IMR-90 (cell line): ENCODE results near the gene KCNMA1. TPM values are rescaled to one million over a fixed set of nuclear protein-coding genes. Genes with fewer than 3 reads are reported as not detected.
A peak's percentile ranks its signal among the peaks of the same experiment; 100 is the strongest.

Source experiments
- ATAC-seq: fragments of 200-7000 bp; cut with Tn5 transposase; 2 replicates; pipeline ENCODE4 v1.9.1; 2020; ENCODE audit warnings: low read depth, mild to moderate bottlenecking, moderate library complexity
- BruUV-seq: library from RNA; stranded (reverse); fragments of 400-500 nt; replicated peaks from 2 replicates; lab custom pipeline; 2021; lab: Mats Ljungman, UMichigan
- CTCF ChIA-PET: fragments of 300-600 bp; formaldehyde crosslinking; extraction: SDS; loops from one replicate; lab custom pipeline; 2021; ENCODE audit warnings: antibody characterized with exemption; lab: Yijun Ruan, JAX
- POLR2A ChIA-PET: fragments of 300-600 bp; sonication (Branson Sonifier 250); formaldehyde crosslinking; loops from one replicate; lab custom pipeline; 2022; ENCODE audit warnings: antibody characterized with exemption; ENCODE audit not compliant: unreplicated experiment; lab: Charles Lee
- DNase-seq: peaks from one replicate; pipeline ENCODE4 v3.0.0; 2013
- H2AFZ ChIP-seq: replicated peaks from 2 replicates; pipeline ENCODE3; 2013; ENCODE audit warnings: low read length, mild to moderate bottlenecking; ENCODE audit not compliant: poor library complexity
- H2AK5ac ChIP-seq: 2 replicates; pipeline ENCODE4 v1.6.1; 2013; ENCODE audit warnings: low read depth, low read length, inconsistent platforms
- H2AK9ac ChIP-seq: replicated peaks from 2 replicates; pipeline ENCODE3; 2013; ENCODE audit warnings: mild to moderate bottlenecking, low read depth, low read length, moderate library complexity; ENCODE audit not compliant: poor library complexity
- H2BK120ac ChIP-seq: 2 replicates; pipeline ENCODE4 v1.6.1; 2013; ENCODE audit warnings: low read depth, low read length, inconsistent platforms
- H2BK15ac ChIP-seq: 3 replicates; pipeline ENCODE4 v1.6.1; 2013; ENCODE audit warnings: low read depth, low read length, inconsistent platforms
- H2BK20ac ChIP-seq: 2 replicates; pipeline ENCODE4 v1.6.1; 2013; ENCODE audit warnings: low read depth, mild to moderate bottlenecking, inconsistent platforms, low read length, moderate library complexity
- H2BK5ac ChIP-seq: 2 replicates; pipeline ENCODE4 v1.6.1; 2013; ENCODE audit warnings: mild to moderate bottlenecking, low read depth, low read length, inconsistent platforms; ENCODE audit not compliant: poor library complexity, severe bottlenecking
- H3K14ac ChIP-seq: replicated peaks from 2 replicates; pipeline ENCODE4 v1.6.1; 2013; ENCODE audit warnings: low read depth, low read length, inconsistent platforms
- H3K18ac ChIP-seq: 2 replicates; pipeline ENCODE4 v1.6.1; 2013; ENCODE audit warnings: low read depth, low read length, control low read depth
- H3K23ac ChIP-seq: 2 replicates; pipeline ENCODE4 v1.6.1; 2013; ENCODE audit warnings: low read depth, low read length, inconsistent platforms
- H3K27ac ChIP-seq: 2 replicates; pipeline ENCODE4 v1.5.1; 2013; ENCODE audit warnings: mild to moderate bottlenecking, control low read depth, low read length; ENCODE audit not compliant: insufficient read depth
- H3K27me3 ChIP-seq: 2 replicates; pipeline ENCODE4 v1.6.1; 2013; ENCODE audit warnings: low read length; ENCODE audit not compliant: control insufficient read depth, insufficient read depth
- H3K36me3 ChIP-seq: 2 replicates; pipeline ENCODE4 v1.6.1; 2013; ENCODE audit warnings: low read length, mixed read lengths; ENCODE audit not compliant: control insufficient read depth, insufficient read depth
- H3K4ac ChIP-seq: 2 replicates; pipeline ENCODE4 v1.6.1; 2013; ENCODE audit warnings: low read depth, low read length, inconsistent platforms
- H3K4me1 ChIP-seq: 2 replicates; pipeline ENCODE4 v1.6.1; 2013; ENCODE audit warnings: low read length, mixed read lengths; ENCODE audit not compliant: control insufficient read depth, insufficient read depth
- H3K4me2 ChIP-seq: 2 replicates; pipeline ENCODE4 v1.6.1; 2013; ENCODE audit warnings: low read depth, mild to moderate bottlenecking, control low read depth, low read length, moderate library complexity
- H3K4me3 ChIP-seq: 2 replicates; pipeline ENCODE4 v1.5.1; 2013; ENCODE audit warnings: low read depth, mild to moderate bottlenecking, control low read depth, low read length, moderate library complexity; ENCODE audit not compliant: insufficient read depth
- H3K56ac ChIP-seq: 2 replicates; pipeline ENCODE4 v1.6.1; 2013; ENCODE audit warnings: low read length, inconsistent platforms; ENCODE audit not compliant: insufficient read depth; ENCODE audit errors: extremely low read depth
- H3K79me1 ChIP-seq, 2 experiments: 2 replicates each; pipeline ENCODE4 v1.6.1; 2013; ENCODE audit warnings: low read length in 2 of 2, inconsistent platforms in 1 of 2, low read depth in 1 of 2
- H3K9ac ChIP-seq: 2 replicates; pipeline ENCODE4 v1.6.1; 2013; ENCODE audit warnings: low read depth, low read length, control low read depth
- H3K9me1 ChIP-seq: 2 replicates; pipeline ENCODE4 v1.6.1; 2013; ENCODE audit warnings: low read length, inconsistent platforms; ENCODE audit not compliant: insufficient read depth
- H3K9me3 ChIP-seq: 2 replicates; pipeline ENCODE4 v1.6.1; 2013; ENCODE audit warnings: low read length; ENCODE audit not compliant: control insufficient read depth, insufficient read depth
- H4K20me1 ChIP-seq: 2 replicates; pipeline ENCODE4 v1.6.1; 2013; ENCODE audit warnings: low read length, inconsistent platforms; ENCODE audit not compliant: insufficient read depth
- H4K5ac ChIP-seq: 2 replicates; pipeline ENCODE4 v1.6.1; 2013; ENCODE audit warnings: mild to moderate bottlenecking, low read depth, low read length, control low read depth
- H4K8ac ChIP-seq, 2 experiments: 2 replicates each; pipeline ENCODE4 v1.6.1; 2013; ENCODE audit warnings: low read depth in 2 of 2, low read length in 2 of 2, control low read depth in 1 of 2, inconsistent platforms in 1 of 2
- H4K91ac ChIP-seq: 2 replicates; pipeline ENCODE4 v1.6.1; 2013; ENCODE audit warnings: low read depth, low read length, inconsistent platforms; ENCODE audit not compliant: insufficient read depth
- MAZ ChIP-seq: IDR thresholded peaks from 2 replicates; pipeline ENCODE4 v1.6.1; 2012; ENCODE audit warnings: low read depth, mild to moderate bottlenecking, low read length, improper control_type of control experiment, moderate library complexity, borderline replicate concordance
- RFX5 ChIP-seq: IDR thresholded peaks from 2 replicates; pipeline ENCODE4 v1.8.0; 2012; ENCODE audit warnings: low read depth, mild to moderate bottlenecking, low read length, moderate library complexity
- SMC3 ChIP-seq: fragments of 150-350 bp; IDR thresholded peaks from 2 replicates; pipeline ENCODE4 v1.6.1; 2016; ENCODE audit warnings: low read depth, mild to moderate bottlenecking, antibody characterized with exemption, low read length, moderate library complexity
- WGBS, 2 experiments: methylation state at CpG; one replicate each; pipeline versions ENCODE4 v1.1.5 to v1.1.7; 2013; ENCODE audit warnings: missing lambda C conversion rate in 2 of 2; ENCODE audit not compliant: insufficient read length in 1 of 2; ENCODE audit errors: extremely low coverage in 2 of 2; 5-methylcytosine and 5-hydroxymethylcytosine counted together
- dilution Hi-C: fragments of 300-500 bp; cut with HindIII; formaldehyde crosslinking; loops from one replicate; pipeline ENCODE4 v1.14.3; 2018; ENCODE audit warnings: low sequenced_read_pairs; ENCODE audit not compliant: unreplicated experiment
- in situ Hi-C: fragments of 300-500 bp; cut with MboI; formaldehyde crosslinking; loops from 3 replicates; pipeline ENCODE4 v1.14.3; 2019; ENCODE audit warnings: low sequenced_read_pairs, inconsistent platforms, mixed read lengths
- intact Hi-C: fragments of 100-400 bp; cut with micrococcal nuclease; formaldehyde crosslinking; loops from 2 replicates; pipeline ENCODE4 v1.10.0; 2022
- polyA plus RNA-seq, 3 experiments: library from polyadenylated mRNA; depleted of rRNA; stranded (reverse); fragments of >200 nt; gene quantifications; 2 replicates each; pipeline ENCODE4 v1.2.3, GENCODE V29; 2012; ENCODE audit warnings: low replicate concordance in 1 of 3
- total RNA-seq: library from RNA; depleted of rRNA; stranded (reverse); fragments of >200 nt; gene quantifications from 2 replicates; pipeline ENCODE4 v1.2.3, GENCODE V29; 2012

KCNMA1 gene
- total and polyA plus RNA-seq, 2 of the 4 experiments (the other 2 are of a cell fraction): 25.6 to 29.6 TPM

GRCh38 chr10:77564731-77565589 is 72.6 kb downstream of the KCNMA1 start:
- dilution Hi-C loops: no loop called here
- peak overlapping the region; percentile 26; the same call in 1 of the 3 replicates for H2BK15ac ChIP-seq
- H2AK9ac ChIP-seq: peak overlapping the region; percentile 85
- peak overlapping the region; percentile 77 for H2AK5ac ChIP-seq
- H3K9me1 ChIP-seq: peaks cover 26% of the 10 kb centered on the region
- H3K9ac ChIP-seq: no peak overlapping the region
- H3K4ac ChIP-seq: peak overlapping the region; percentile 73
- H2BK5ac ChIP-seq: no peak overlapping the region
- in situ Hi-C loops: no loop called here
- H4K20me1 ChIP-seq: no peaks in the 10 kb centered on the region
- TF ChIP-seq RFX5: no peak
- no peak for TF ChIP-seq MAZ
- TF ChIP-seq SMC3: 0 out of 2 replicates have a peak, but pooled peaks have one; percentile 6
- intact Hi-C loops: no loop called here
- H3K56ac ChIP-seq: no peak overlapping the region
- ATAC-seq (peak; percentile 85), DNase-seq (peak; percentile 33)
- peak overlapping the region; percentile 81 for H2AFZ ChIP-seq
- H4K5ac ChIP-seq: no peak overlapping the region
- peak overlapping the region in 1 of 2 experiments; percentile 48; a peak in 1 of 4 replicates for H4K8ac ChIP-seq
- peak overlapping the region; percentile 33; the same call in 1 of the 2 replicates for H3K18ac ChIP-seq
- no peaks in the 10 kb centered on the region for H3K9me3 ChIP-seq
- no TSS peak for BruUV-seq
- H3K4me2 ChIP-seq: peak overlapping the region; percentile 53
- H3K4me3 ChIP-seq: no peak overlapping the region
- peaks cover 14% of the 10 kb centered on the region for H3K4me1 ChIP-seq
- H3K27ac ChIP-seq: 0 out of 2 replicates have a peak overlapping the region, but pooled peaks have one; percentile 10
- H2BK120ac ChIP-seq: peak overlapping the region; percentile 88
- H4K91ac ChIP-seq: peak overlapping the region; percentile 37; the same call in 1 of the 2 replicates
- CTCF ChIA-PET: interaction anchor here (0.6 kb wide), 1 partner anchor 13 kb away, joined by 3 read pairs; no protein-coding TSS in a partner anchor
- peak overlapping the region; percentile 57 for H2BK20ac ChIP-seq
- no peaks in the 10 kb centered on the region for H3K36me3 ChIP-seq
- peak overlapping the region; percentile 72 for H3K23ac ChIP-seq
- POLR2A ChIA-PET: interaction anchor here (0.6 kb wide), 1 partner anchor 923 kb away, joined by 3 read pairs; no protein-coding TSS in a partner anchor
- no peaks in the 10 kb centered on the region for H3K27me3 ChIP-seq
- peaks cover 0 to 7% of the 10 kb centered on the region in 2 experiments; a peak in 1 of 4 replicates for H3K79me1 ChIP-seq
- WGBS, 2 experiments: no CpG with 5 or more reads among the region's 10 CpGs
- H3K14ac ChIP-seq: peak overlapping the region; percentile 29
